NB4 (cell line): ENCODE results near the gene RBM5.

Experiments used
- CTCF ChIP-seq: IDR thresholded peaks from one replicate; pipeline ENCODE4 v1.5.1; 2012; ENCODE audit warnings: low read depth, low read length
- MAX ChIP-seq: IDR thresholded peaks from 2 replicates; pipeline ENCODE4 v1.6.1; 2011; ENCODE audit warnings: low read depth, low read length
- POLR2A ChIP-seq: IDR thresholded peaks from 2 replicates; pipeline ENCODE4 v1.6.1; 2011; ENCODE audit warnings: mild to moderate bottlenecking; ENCODE audit not compliant: insufficient read length; ENCODE audit errors: extremely low read depth

DNA sequence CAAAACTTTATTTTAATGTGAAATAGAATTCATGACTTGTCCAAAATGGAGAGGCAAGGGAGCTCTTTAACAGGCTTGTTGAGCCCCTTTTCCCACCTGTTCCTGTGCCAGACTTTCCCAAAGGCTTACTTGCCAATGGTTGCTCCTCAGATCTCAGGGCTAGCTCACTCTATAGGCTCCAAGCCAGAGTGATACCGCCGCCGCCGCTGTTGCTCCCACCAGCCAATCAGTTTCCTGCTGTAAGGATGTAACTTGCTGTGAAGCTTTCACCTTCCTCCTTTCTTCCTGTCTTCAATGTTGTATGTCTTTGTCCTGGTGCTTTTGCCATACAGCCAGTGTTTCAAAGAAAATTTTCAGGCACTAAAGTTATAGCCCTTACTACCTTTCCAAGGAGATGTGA is 41.3 kb upstream of the RBM5 start:
- TF ChIP-seq POLR2A (no peak), MAX (no peak), CTCF (no peak)
